ENCODE measurements around the gene PECR. TPM values are rescaled to one million over a fixed set of nuclear protein-coding genes. Genes with fewer than 3 reads are reported as not detected.

Gene PECR
- total RNA-seq, 1 experiment from 2014 or later: 15.3 TPM

DNA sequence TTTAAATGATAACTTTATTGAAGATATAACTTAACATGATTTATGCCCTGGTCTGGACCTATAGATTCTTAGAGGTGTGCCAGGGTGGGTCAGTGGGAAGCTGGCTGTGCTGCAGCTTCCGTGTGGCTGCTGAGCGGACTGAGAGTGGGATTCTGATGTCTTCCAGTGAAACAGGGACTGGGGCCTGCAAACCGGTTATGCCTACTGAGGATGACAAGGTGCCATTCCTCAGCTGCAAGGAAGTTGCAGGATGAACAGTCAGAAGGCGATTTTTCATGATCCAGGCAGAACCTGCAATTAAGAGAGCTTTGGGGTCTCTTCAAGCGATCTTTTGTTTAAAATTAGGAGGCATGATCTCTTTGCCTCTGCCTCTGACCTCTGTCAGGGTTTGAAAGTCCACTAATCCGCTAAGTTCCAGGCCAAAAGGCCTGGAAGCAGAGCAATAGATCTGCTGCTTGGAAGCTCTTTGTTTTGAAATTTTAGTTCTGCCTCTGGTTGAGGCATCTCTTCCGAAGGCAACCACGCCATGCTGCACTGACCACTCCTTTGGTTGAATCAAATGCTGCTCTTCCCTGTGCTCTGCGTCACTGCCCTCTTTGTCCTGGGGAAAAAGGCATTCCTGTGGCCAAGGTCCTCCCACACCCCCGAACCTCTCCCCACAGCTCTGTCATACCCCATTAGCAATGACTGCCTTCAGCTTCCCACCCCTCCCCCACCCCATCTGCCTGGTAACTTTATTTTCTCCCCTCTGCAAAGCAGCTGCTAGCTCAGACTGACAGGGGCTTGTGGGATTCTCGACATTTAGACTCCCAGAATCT lies 2.1 kb upstream of the PECR start:
- H3K36me3 Mint-ChIP-seq (ENCODE audit: insufficient read depth in 1 of 3, low read depth in 3 of 3): no peaks in the 10 kb centered on the region; a peak in 2 of 7 replicates
- no peak overlapping the region for H4K8ac ChIP-seq (replicated peaks; ENCODE audit: insufficient read length, low read depth, low read length)
- H2AK5ac ChIP-seq (ENCODE audit: insufficient read length, low read length): no peak overlapping the region
- 0 out of 2 replicates have a peak overlapping the region, but pooled peaks have one; percentile 19 for H3K14ac ChIP-seq (ENCODE audit: insufficient read depth, low read length)
- peak; percentile 50 for DNase-seq
- no peak overlapping the region for H4K91ac ChIP-seq (ENCODE audit: insufficient read length, low read depth, low read length)
- TF ChIP-seq, protein P1, sequence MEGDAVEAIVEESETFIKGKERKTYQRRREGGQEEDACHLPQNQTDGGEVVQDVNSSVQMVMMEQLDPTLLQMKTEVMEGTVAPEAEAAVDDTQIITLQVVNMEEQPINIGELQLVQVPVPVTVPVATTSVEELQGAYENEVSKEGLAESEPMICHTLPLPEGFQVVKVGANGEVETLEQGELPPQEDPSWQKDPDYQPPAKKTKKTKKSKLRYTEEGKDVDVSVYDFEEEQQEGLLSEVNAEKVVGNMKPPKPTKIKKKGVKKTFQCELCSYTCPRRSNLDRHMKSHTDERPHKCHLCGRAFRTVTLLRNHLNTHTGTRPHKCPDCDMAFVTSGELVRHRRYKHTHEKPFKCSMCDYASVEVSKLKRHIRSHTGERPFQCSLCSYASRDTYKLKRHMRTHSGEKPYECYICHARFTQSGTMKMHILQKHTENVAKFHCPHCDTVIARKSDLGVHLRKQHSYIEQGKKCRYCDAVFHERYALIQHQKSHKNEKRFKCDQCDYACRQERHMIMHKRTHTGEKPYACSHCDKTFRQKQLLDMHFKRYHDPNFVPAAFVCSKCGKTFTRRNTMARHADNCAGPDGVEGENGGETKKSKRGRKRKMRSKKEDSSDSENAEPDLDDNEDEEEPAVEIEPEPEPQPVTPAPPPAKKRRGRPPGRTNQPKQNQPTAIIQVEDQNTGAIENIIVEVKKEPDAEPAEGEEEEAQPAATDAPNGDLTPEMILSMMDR (conservative IDR thresholded peaks at IDR 0.05): no peak
- peaks cover 15% of the 10 kb centered on the region for H3K23me2 ChIP-seq (ENCODE audit: insufficient read length, low read depth, low read length, poor library complexity, severe bottlenecking)
- H2BK120ac ChIP-seq (ENCODE audit: low read depth, low read length, poor library complexity, severe bottlenecking): no peak overlapping the region
- no peak overlapping the region for H3K18ac ChIP-seq (ENCODE audit: insufficient read length, low read depth, low read length)
- H3K9me3 Mint-ChIP-seq: no peaks in the 10 kb centered on the region
- no peak overlapping the region for H2AFZ ChIP-seq (ENCODE audit: low read length)
- H2BK5ac ChIP-seq (ENCODE audit: insufficient read length, low read length): no peak overlapping the region
- H3K4me1 Mint-ChIP-seq: peaks cover 31 to 37% of the 10 kb centered on the region in 2 experiments
- H4K20me1 ChIP-seq (ENCODE audit: control insufficient read depth, insufficient read depth, insufficient read length): no peaks in the 10 kb centered on the region
- H3K27ac ChIP-seq (ENCODE audit: insufficient read length, low read depth, low read length): peak overlapping the region; percentile 22
- H2BK15ac ChIP-seq (ENCODE audit: low read depth, low read length): no peak overlapping the region
- H3K4me2 ChIP-seq (ENCODE audit: insufficient read depth, insufficient read length, low read length): peak overlapping the region; percentile 1
- H2BK12ac ChIP-seq (ENCODE audit: insufficient read length, low read depth, low read length): peak overlapping the region; percentile 15
- WGBS (ENCODE audit: extremely low coverage, insufficient read length, low lambda C conversion rate): no CpG with 5 or more reads among the region's 11 CpGs
- H3K79me1 ChIP-seq (ENCODE audit: insufficient read depth, low read depth, low read length, poor library complexity, severe bottlenecking): no peaks in the 10 kb centered on the region
- no peaks in the 10 kb centered on the region; the same call in 1 of the 2 replicates for H3K27me3 ChIP-seq (ENCODE audit: insufficient read depth, low read length)
- peaks cover 12% of the 10 kb centered on the region for H3K4me1 ChIP-seq (ENCODE audit: insufficient read depth, low read length)
- no peaks in the 10 kb centered on the region for H3K9me3 ChIP-seq (ENCODE audit: control insufficient read depth, low read depth, low read length)
- no peak overlapping the region for H3T11ph ChIP-seq (ENCODE audit: low read length)
- H3K79me2 ChIP-seq (ENCODE audit: insufficient read depth, low read length): no peaks in the 10 kb centered on the region
- H3K27ac Mint-ChIP-seq: peak overlapping the region; percentile 89 to 95 (median 95)
- no peak overlapping the region for H4K5ac ChIP-seq (ENCODE audit: insufficient read length, low read depth, low read length)
- no peak overlapping the region for H2BK20ac ChIP-seq (ENCODE audit: low read depth, low read length, poor library complexity, severe bottlenecking)
- H3K9ac ChIP-seq (ENCODE audit: extremely low read depth, insufficient read length, low read length): peak overlapping the region; percentile 2
- no peak overlapping the region for H3K23ac ChIP-seq (ENCODE audit: insufficient read length, low read depth, low read length)
- H3K56ac ChIP-seq (ENCODE audit: insufficient read length, low read depth, low read length): no peak overlapping the region
- H3K27me3 Mint-ChIP-seq (ENCODE audit: low read depth): no peaks in the 10 kb centered on the region; the same call in 1 of the 2 replicates
- no peak overlapping the region for H3K4ac ChIP-seq (ENCODE audit: low read depth, low read length)
- H3K4me3 Mint-ChIP-seq: peak overlapping the region; percentile 22 to 90

Measured in H9 (cell line).